ENCODE data around the gene UBE2E2.

Gene UBE2E2

GRCh38 chr3:23493889-23494288, 290.8 kb downstream of the UBE2E2 start:
- Histone ChIP-seq H3K4me2 (ENCODE audit: low read length) (no peak overlapping the region), H3F3A (ENCODE audit: control insufficient read depth, insufficient read depth) (no peaks in the 10 kb centered on the region), H3K36me3 (ENCODE audit: control insufficient read depth, low read length) (no peaks in the 10 kb centered on the region), H3K4me3 (ENCODE audit: low read length) (no peak overlapping the region), H3K27ac (ENCODE audit: low read depth, low read length) (no peak overlapping the region), H3K4me1 (ENCODE audit: control insufficient read depth, low read length) (no peaks in the 10 kb centered on the region), H3K27me3 (ENCODE audit: control insufficient read depth, low read length) (no peaks in the 10 kb centered on the region), H3K9me3 (ENCODE audit: control insufficient read depth, insufficient read depth, low read length) (no peaks in the 10 kb centered on the region), H3K79me2 (ENCODE audit: control insufficient read depth, low read length) (no peaks in the 10 kb centered on the region), H3K9me2 (replicated peaks; ENCODE audit: control insufficient read depth, low read length) (no peaks in the 10 kb centered on the region), H4K20me1 (ENCODE audit: control insufficient read depth, insufficient read depth, low read depth, low read length) (no peaks in the 10 kb centered on the region)
- TF ChIP-seq EZH2phosphoT487 (IDR thresholded peaks at IDR 0.05; ENCODE audit: borderline replicate concordance, low read length), result no peak

- Histone ChIP-seq H3K79me2 (ENCODE audit: control insufficient read depth, low read length) (no peaks in the 10 kb centered on the region), H3F3A (ENCODE audit: control insufficient read depth, insufficient read depth) (no peaks in the 10 kb centered on the region), H3K9me3 (ENCODE audit: control insufficient read depth, insufficient read depth, low read length) (no peaks in the 10 kb centered on the region), H3K36me3 (ENCODE audit: control insufficient read depth, low read length) (no peaks in the 10 kb centered on the region), H4K20me1 (ENCODE audit: control insufficient read depth, insufficient read depth, low read depth, low read length) (no peaks in the 10 kb centered on the region), H3K4me3 (ENCODE audit: low read length) (no peak overlapping the region), H3K27ac (ENCODE audit: low read depth, low read length) (no peak overlapping the region), H3K4me2 (ENCODE audit: low read length) (no peak overlapping the region), H3K9me2 (replicated peaks; ENCODE audit: control insufficient read depth, low read length) (no peaks in the 10 kb centered on the region), H3K27me3 (ENCODE audit: control insufficient read depth, low read length) (no peaks in the 10 kb centered on the region), H3K4me1 (ENCODE audit: control insufficient read depth, low read length) (no peaks in the 10 kb centered on the region)
- TF ChIP-seq CTCF (IDR thresholded peaks at IDR 0.05; ENCODE audit: low read depth, low read length, poor library complexity, severe bottlenecking) (no peak), EZH2phosphoT487 (IDR thresholded peaks at IDR 0.05; ENCODE audit: borderline replicate concordance, low read length) (no peak)
These were observed 291.8 kb downstream of the UBE2E2 start for GRCh38 chr3:23494967-23495366.

GRCh38 chr3:23495507-23495906, 292.4 kb downstream of the UBE2E2 start:
- Histone ChIP-seq H3K4me2 (ENCODE audit: low read length) (no peak overlapping the region), H3K4me3 (ENCODE audit: low read length) (no peak overlapping the region), H3K9me2 (replicated peaks; ENCODE audit: control insufficient read depth, low read length) (no peaks in the 10 kb centered on the region), H3K79me2 (ENCODE audit: control insufficient read depth, low read length) (no peaks in the 10 kb centered on the region), H3F3A (ENCODE audit: control insufficient read depth, insufficient read depth) (no peaks in the 10 kb centered on the region), H3K4me1 (ENCODE audit: control insufficient read depth, low read length) (no peaks in the 10 kb centered on the region), H3K27ac (ENCODE audit: low read depth, low read length) (no peak overlapping the region), H4K20me1 (ENCODE audit: control insufficient read depth, insufficient read depth, low read depth, low read length) (no peaks in the 10 kb centered on the region), H3K27me3 (ENCODE audit: control insufficient read depth, low read length) (no peaks in the 10 kb centered on the region), H3K36me3 (ENCODE audit: control insufficient read depth, low read length) (no peaks in the 10 kb centered on the region), H3K9me3 (ENCODE audit: control insufficient read depth, insufficient read depth, low read length) (no peaks in the 10 kb centered on the region)
- TF ChIP-seq EZH2phosphoT487 (IDR thresholded peaks at IDR 0.05; ENCODE audit: borderline replicate concordance, low read length) (no peak), CTCF (IDR thresholded peaks at IDR 0.05; ENCODE audit: low read depth, low read length, poor library complexity, severe bottlenecking) (no peak)

GRCh38 chr3:23496165-23496564, 293.0 kb downstream of the UBE2E2 start:
- no peaks in the 10 kb centered on the region for H3K9me2 ChIP-seq (replicated peaks; ENCODE audit: control insufficient read depth, low read length)
- H3K4me2 ChIP-seq (ENCODE audit: low read length), result no peak overlapping the region
- H3K4me1 ChIP-seq (ENCODE audit: control insufficient read depth, low read length), result no peaks in the 10 kb centered on the region
- no peaks in the 10 kb centered on the region for H3K27me3 ChIP-seq (ENCODE audit: control insufficient read depth, low read length)
- no peaks in the 10 kb centered on the region for H3K36me3 ChIP-seq (ENCODE audit: control insufficient read depth, low read length)
- H3K79me2 ChIP-seq (ENCODE audit: control insufficient read depth, low read length), result no peaks in the 10 kb centered on the region
- no peak overlapping the region for H3K4me3 ChIP-seq (ENCODE audit: low read length)
- TF ChIP-seq EZH2phosphoT487 (IDR thresholded peaks at IDR 0.05; ENCODE audit: borderline replicate concordance, low read length) (no peak), CTCF (IDR thresholded peaks at IDR 0.05; ENCODE audit: low read depth, low read length, poor library complexity, severe bottlenecking) (no peak)
- no peaks in the 10 kb centered on the region for H4K20me1 ChIP-seq (ENCODE audit: control insufficient read depth, insufficient read depth, low read depth, low read length)
- H3K9me3 ChIP-seq (ENCODE audit: control insufficient read depth, insufficient read depth, low read length), result no peaks in the 10 kb centered on the region
- H3K27ac ChIP-seq (ENCODE audit: low read depth, low read length), result no peak overlapping the region
- no peaks in the 10 kb centered on the region for H3F3A ChIP-seq (ENCODE audit: control insufficient read depth, insufficient read depth)
